Liver (tissue), 3 donors: ENCODE results near the gene MCF2L2.

ENCODE experiments used
- EGR1 ChIP-seq, 2 donors: IDR thresholded peaks; 2 replicates each; pipeline ENCODE4 v1.6.1; 2016 to 2018; ENCODE audit warnings: antibody characterized with exemption in 2 of 2, low read depth in 2 of 2
- GABPA ChIP-seq, 2 donors: IDR thresholded peaks in 1 of 2; conservative IDR thresholded peaks in 1 of 2; 2 replicates each; pipeline ENCODE4 v1.6.1; 2016; ENCODE audit warnings: antibody characterized with exemption in 2 of 2, mild to moderate bottlenecking in 1 of 2, moderate library complexity in 1 of 2
- HNF4G ChIP-seq: IDR thresholded peaks from 2 replicates; pipeline ENCODE4 v1.6.1; 2016; ENCODE audit warnings: antibody characterized with exemption
- JUND ChIP-seq, 2 donors: IDR thresholded peaks; 2 replicates each; pipeline ENCODE4 v1.6.1; 2016; ENCODE audit warnings: antibody characterized with exemption in 2 of 2
- MAX ChIP-seq: IDR thresholded peaks from 2 replicates; pipeline ENCODE4 v1.6.1; 2016; ENCODE audit warnings: antibody characterized with exemption
- NR2F2 ChIP-seq: IDR thresholded peaks from 2 replicates; pipeline ENCODE4 v1.6.1; 2016; ENCODE audit warnings: antibody characterized with exemption
- RAD21 ChIP-seq, 2 donors: IDR thresholded peaks; 2 replicates each; pipeline ENCODE4 v1.6.1; 2016; ENCODE audit warnings: antibody characterized with exemption in 2 of 2, mild to moderate bottlenecking in 2 of 2
- REST ChIP-seq: IDR thresholded peaks from 2 replicates; pipeline ENCODE4 v1.6.1; 2016; ENCODE audit warnings: antibody characterized with exemption, mild to moderate bottlenecking
- SP1 ChIP-seq: IDR thresholded peaks from 2 replicates; pipeline ENCODE4 v1.6.1; 2018; ENCODE audit warnings: antibody characterized with exemption, mild to moderate bottlenecking
- TAF1 ChIP-seq: conservative IDR thresholded peaks from 2 replicates; pipeline ENCODE4 v1.6.1; 2016; ENCODE audit warnings: antibody characterized with exemption, mild to moderate bottlenecking
- TF ChIP-seq, protein P1 (sequence below): fragments of 150-350 bp; IDR thresholded peaks from 2 replicates; pipeline ENCODE4 v1.5.1; 2017; ENCODE audit warnings: improper control_type of control experiment, low read depth, low read length; ENCODE audit not compliant: missing input control
- TF ChIP-seq, protein P2 (sequence below): IDR thresholded peaks from 2 replicates; pipeline ENCODE4 v1.6.1; 2016; ENCODE audit warnings: antibody characterized with exemption
- donor health status: healthy.
- donor health status: healthy.

DNA sequence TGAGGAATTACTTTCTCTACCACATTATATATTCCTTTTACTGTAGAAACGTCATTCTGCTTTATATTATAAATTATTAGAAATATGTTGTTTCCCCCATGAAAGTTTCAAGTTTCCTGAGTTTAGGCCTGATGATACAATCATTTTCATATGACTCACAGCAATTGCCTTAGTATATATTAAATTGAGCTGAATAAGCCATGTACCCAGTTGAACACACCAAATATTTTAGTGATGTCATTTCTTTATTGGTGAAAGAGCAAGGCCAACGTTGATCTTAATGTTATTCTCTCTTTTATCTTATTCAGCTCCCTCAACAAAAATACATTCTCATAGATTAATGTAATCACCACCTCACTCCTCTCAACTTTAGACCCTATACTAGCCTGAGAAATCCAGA is 144.5 kb downstream of the MCF2L2 start:
- TF ChIP-seq TAF1 (no peak), MAX (no peak), GABPA (IDR thresholded peaks at IDR 0.05 in 1 of 2, conservative IDR thresholded peaks at IDR 0.05 in 1 of 2) (no peak), RAD21 (IDR thresholded peaks at IDR 0.05) (no peak), SP1 (no peak), REST (no peak), HNF4G (no peak), NR2F2 (no peak), EGR1 (IDR thresholded peaks at IDR 0.05; ENCODE audit: low read depth in 2 of 2) (no peak), JUND (IDR thresholded peaks at IDR 0.05) (no peak)
- TF ChIP-seq, protein P1, sequence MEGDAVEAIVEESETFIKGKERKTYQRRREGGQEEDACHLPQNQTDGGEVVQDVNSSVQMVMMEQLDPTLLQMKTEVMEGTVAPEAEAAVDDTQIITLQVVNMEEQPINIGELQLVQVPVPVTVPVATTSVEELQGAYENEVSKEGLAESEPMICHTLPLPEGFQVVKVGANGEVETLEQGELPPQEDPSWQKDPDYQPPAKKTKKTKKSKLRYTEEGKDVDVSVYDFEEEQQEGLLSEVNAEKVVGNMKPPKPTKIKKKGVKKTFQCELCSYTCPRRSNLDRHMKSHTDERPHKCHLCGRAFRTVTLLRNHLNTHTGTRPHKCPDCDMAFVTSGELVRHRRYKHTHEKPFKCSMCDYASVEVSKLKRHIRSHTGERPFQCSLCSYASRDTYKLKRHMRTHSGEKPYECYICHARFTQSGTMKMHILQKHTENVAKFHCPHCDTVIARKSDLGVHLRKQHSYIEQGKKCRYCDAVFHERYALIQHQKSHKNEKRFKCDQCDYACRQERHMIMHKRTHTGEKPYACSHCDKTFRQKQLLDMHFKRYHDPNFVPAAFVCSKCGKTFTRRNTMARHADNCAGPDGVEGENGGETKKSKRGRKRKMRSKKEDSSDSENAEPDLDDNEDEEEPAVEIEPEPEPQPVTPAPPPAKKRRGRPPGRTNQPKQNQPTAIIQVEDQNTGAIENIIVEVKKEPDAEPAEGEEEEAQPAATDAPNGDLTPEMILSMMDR = no peak
- TF ChIP-seq, protein P2, sequence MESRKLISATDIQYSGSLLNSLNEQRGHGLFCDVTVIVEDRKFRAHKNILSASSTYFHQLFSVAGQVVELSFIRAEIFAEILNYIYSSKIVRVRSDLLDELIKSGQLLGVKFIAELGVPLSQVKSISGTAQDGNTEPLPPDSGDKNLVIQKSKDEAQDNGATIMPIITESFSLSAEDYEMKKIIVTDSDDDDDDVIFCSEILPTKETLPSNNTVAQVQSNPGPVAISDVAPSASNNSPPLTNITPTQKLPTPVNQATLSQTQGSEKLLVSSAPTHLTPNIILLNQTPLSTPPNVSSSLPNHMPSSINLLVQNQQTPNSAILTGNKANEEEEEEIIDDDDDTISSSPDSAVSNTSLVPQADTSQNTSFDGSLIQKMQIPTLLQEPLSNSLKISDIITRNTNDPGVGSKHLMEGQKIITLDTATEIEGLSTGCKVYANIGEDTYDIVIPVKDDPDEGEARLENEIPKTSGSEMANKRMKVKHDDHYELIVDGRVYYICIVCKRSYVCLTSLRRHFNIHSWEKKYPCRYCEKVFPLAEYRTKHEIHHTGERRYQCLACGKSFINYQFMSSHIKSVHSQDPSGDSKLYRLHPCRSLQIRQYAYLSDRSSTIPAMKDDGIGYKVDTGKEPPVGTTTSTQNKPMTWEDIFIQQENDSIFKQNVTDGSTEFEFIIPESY = no peak
